NCI-H82 (cell line): ENCODE data around the gene EPHB3.

ENCODE experiments used
- DNase-seq: peaks from one replicate; lab custom pipeline; 2025; lab: John Stamatoyannopoulos, UW

Gene EPHB3

DNA sequence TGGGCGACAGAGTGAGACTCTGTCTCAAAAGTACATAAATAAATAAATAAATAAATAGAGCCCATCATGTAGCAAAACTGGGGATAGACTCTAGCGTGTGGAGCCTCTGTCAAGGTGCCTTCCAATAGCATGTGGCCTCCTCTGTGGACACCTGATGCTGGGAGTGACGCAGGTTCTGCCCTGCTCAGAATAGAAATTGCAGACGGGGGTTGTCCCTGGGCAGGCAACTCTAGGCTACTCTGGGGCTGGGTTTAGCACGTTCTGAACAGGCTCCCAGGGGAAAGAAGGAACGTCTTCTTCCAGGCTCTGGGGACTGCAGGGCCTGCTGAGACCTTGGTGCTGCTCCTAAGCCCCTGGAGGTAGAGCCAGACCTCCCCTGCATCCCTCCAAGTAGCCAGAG is 65.3 kb downstream of the EPHB3 start:
- no peak for DNase-seq

DNA sequence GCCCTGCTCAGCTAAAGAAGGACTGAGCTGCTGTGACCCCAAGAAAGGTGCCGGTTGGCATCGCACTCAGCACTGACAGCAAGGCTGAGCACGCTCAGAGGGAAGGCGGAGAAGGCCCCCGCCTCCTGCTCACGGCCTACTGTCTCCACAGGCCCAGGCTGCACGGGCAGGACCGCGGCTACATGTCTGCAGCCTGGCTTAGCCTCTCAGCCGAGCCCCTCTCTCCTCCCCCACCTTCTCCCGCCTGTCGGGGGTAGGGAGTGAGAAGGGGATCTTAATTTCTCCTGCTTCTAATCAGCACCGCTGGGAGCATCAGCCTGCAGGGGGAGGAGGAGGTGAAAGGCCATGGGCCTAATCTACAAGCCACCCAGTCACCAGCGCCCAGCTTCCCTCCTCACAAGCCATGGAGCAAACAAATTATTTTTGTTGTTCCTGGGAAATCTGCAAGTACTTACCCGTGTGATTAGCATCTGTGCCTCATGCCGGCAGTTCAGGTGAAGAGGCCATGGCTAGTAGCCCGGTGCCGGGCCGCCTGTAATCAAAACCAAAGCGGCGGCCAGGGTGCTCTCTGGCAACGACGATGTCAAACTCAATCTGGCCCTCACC is 68.1 kb downstream of the EPHB3 start:
- DNase-seq = peak; percentile 96

DNA sequence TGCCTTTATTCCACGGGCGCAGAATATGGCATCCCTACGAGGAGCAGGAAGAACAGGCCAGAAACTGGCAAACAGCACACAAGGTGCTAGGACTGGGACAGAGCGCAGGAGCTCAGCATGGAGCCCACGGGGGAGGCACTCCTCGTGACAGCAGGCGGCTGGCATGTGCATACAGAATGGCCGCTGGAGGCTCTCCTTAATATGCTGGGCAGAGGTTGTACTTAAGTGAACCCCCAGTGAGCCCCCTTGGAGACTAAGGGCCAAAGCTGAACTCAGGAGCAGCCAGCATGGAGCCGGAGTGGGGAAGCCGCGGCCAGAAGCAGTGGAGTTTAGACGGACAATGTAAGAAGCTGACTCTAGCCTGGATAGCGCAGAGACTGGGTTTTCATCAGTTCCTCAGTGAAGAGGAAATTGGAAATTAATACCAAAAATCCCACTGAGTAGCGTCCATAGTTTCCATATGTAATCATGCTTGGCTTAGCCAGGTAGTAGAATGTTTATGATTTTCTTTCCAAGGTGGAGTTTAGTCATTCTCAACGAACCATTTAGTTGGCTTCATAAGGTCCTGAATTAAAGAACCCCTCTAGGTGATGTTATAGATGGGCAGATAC is 69.4 kb downstream of the EPHB3 start:
- DNase-seq = no peak

DNA sequence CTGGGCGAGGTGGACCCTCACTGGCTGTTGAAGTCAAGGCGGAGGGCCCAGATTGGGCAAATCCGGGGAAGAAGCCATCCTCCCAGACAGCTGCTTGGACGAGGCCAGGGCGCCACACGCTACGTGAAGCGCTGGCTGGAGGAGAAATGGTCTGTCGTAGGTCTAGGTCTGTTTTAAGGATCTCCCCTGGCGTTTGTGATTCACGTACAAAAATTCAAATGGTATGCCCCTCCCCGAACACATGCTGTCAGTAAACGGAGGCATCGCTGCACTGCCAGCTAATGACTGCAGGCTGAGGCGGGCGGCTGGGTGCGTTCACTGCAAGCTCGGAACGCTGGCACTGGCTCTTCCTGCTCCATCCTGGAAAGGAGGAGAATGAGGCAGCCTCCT is 69.9 kb downstream of the EPHB3 start:
- no peak for DNase-seq
